RWPE1 (cell line): Measurements from ENCODE around the gene UBE2E2.
A peak's percentile ranks its signal among the peaks of the same experiment; 100 is the strongest.

Experiments used
- CTCF ChIA-PET: fragments of 350-600 bp; sonication (Branson Sonifier 250); formaldehyde crosslinking; extraction: SDS; loops from one replicate; lab custom pipeline; 2021; lab: Yijun Ruan, JAX
- POLR2A ChIA-PET: fragments of 400-600 bp; formaldehyde crosslinking; extraction: SDS; loops from one replicate; lab custom pipeline; 2020; ENCODE audit warnings: antibody characterized with exemption; ENCODE audit not compliant: low non-redundant PET; lab: Yijun Ruan, JAX
- DNase-seq: peaks from one replicate; pipeline ENCODE4 v3.0.0; 2012; ENCODE audit warnings: low spot score
- H3K27ac ChIP-seq: fragments of 450-650 bp; 2 replicates; pipeline ENCODE4 v1.5.1; 2017
- CTCF ChIP-seq: fragments of 450-650 bp; conservative IDR thresholded peaks from 2 replicates; pipeline ENCODE4 v1.5.1; 2017; ENCODE audit warnings: low read depth, mild to moderate bottlenecking

UBE2E2 gene

DNA sequence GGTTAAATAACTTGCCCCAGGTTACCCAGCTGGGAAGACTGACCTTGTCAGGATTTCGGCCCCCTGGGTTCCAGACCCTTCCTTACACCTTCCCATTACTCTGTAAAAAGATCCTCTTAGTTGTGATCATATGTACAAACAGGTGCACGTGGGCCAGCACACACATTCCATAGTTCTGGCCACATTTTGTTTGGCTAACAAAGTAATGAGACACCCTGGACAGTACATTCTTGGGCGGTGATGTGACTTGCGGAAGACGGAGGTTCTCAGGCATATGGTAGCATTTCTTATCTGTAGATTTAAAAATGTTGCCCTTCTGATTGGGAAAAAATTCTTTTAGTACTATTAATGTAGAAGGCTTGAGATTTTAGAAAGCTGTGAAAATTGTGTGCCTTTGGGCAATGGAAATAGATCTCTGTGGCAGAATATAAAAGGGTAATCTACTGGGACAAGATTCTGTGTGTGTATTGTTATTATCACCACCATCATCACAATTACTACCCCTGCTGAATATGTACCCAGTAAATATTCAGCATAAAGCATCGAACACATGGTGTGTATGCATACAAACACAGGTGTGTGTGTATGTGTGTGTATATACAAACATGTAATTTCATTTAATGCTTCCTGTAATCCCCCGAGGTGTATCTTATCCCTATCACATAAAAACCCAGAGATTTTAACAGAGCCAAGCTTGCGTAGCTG, 397.2 kb downstream of the UBE2E2 start:
- ChIA-PET POLR2A (no interaction called here), CTCF (no interaction called here)
- TF ChIP-seq CTCF = no peak
- H3K27ac ChIP-seq = no peak overlapping the region
- peak; percentile 33 for DNase-seq

- no peak for TF ChIP-seq CTCF
- no peak overlapping the region for H3K27ac ChIP-seq
- DNase-seq = no peak
- ChIA-PET CTCF (no interaction called here), POLR2A (no interaction called here)
Observed at GRCh38 chr3:23601091-23601822, 398.1 kb downstream of the UBE2E2 start.

DNA sequence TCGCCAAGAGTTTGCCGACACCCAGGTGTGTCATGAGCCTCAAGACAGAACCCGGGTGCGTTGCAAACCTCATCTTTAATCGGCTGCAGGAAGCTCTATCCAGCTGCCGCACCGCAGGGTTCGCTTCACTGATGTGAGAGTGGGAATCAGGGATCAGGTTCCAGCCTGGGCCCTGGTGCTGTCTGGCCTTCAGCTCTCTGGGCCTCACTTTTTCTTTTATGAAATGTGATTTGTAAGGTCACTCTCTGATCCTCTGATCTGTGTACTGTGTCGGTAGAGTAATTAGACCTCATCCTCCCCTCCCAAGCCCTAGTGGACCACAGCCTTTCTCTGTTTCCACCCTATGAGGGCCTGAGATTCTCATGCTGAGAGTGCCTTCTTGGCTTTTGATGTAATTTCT, 399.8 kb downstream of the UBE2E2 start:
- DNase-seq = no peak
- ChIA-PET CTCF (no interaction called here), POLR2A (no interaction called here)
- no peak for TF ChIP-seq CTCF
- H3K27ac ChIP-seq = no peak overlapping the region

- CTCF ChIA-PET = no interaction called here
Observed at GRCh38 chr3:23607184-23607847, 404.2 kb downstream of the UBE2E2 start.

DNA sequence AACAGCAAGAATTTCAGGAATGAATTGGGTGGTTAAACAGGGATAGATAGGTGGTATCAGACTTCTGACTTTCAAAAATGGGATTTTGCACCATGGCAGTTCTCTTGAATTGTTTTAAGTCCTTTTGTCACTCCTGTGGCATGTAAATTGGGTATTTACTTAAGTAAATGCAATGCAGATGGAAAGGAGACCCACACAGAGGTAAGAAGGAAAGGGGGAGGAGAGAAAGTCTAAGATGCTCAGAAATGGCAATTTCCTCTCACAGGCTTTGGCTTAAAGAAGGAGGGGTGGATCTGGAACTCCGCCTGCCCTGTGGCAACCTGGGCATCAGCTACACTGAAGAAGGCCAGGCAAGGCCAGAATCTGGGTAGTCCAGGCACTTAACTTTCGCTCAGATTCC, 405.5 kb downstream of the UBE2E2 start:
- H3K27ac ChIP-seq = no peak overlapping the region
- POLR2A ChIA-PET = no interaction called here
- CTCF ChIA-PET = no interaction called here
- no peak for DNase-seq
- TF ChIP-seq CTCF = no peak

More at GRCh38 chr3:23607184-23607847, 404.2 kb downstream of the UBE2E2 start:
- H3K27ac ChIP-seq = no peak overlapping the region
- POLR2A ChIA-PET = no interaction called here
- no peak for TF ChIP-seq CTCF
- no peak for DNase-seq

GRCh38 chr3:23611737-23612295, 408.7 kb downstream of the UBE2E2 start:
- ChIA-PET CTCF (no interaction called here), POLR2A (no interaction called here)
- no peak for DNase-seq
- H3K27ac ChIP-seq = no peak overlapping the region
- no peak for TF ChIP-seq CTCF
